GM20000 (cell line): ENCODE results near the gene KLLN.
"Not testable (repeated sequence)": the region's sequence is repeated elsewhere in the genome, so short reads cannot be mapped to it uniquely, and the experiment has no call there.

Experiments
- DNase-seq: peaks from one replicate; pipeline ENCODE4 v3.0.0; 2012; ENCODE audit warnings: low spot score
- TF ChIP-seq, protein P1 (sequence below): IDR thresholded peaks from 2 replicates; pipeline ENCODE4 v1.5.1; 2012; ENCODE audit warnings: mild to moderate bottlenecking, control low read depth; ENCODE audit errors: extremely low read depth, missing control alignments

KLLN gene

GRCh38 chr10:87863053-87863943 lies at the start of gene KLLN, which contains the start of gene PTEN:
Gene KLLN (minus strand): TSS chr10:87863533. CDS start chr10:87862487, 1,046 bp downstream.
Gene PTEN (plus strand): TSS chr10:87863625. CDS start chr10:87864470, 845 bp downstream.
- TF ChIP-seq, protein P1, sequence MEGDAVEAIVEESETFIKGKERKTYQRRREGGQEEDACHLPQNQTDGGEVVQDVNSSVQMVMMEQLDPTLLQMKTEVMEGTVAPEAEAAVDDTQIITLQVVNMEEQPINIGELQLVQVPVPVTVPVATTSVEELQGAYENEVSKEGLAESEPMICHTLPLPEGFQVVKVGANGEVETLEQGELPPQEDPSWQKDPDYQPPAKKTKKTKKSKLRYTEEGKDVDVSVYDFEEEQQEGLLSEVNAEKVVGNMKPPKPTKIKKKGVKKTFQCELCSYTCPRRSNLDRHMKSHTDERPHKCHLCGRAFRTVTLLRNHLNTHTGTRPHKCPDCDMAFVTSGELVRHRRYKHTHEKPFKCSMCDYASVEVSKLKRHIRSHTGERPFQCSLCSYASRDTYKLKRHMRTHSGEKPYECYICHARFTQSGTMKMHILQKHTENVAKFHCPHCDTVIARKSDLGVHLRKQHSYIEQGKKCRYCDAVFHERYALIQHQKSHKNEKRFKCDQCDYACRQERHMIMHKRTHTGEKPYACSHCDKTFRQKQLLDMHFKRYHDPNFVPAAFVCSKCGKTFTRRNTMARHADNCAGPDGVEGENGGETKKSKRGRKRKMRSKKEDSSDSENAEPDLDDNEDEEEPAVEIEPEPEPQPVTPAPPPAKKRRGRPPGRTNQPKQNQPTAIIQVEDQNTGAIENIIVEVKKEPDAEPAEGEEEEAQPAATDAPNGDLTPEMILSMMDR, result no peak
- DNase-seq, result peak; percentile 88

DNA sequence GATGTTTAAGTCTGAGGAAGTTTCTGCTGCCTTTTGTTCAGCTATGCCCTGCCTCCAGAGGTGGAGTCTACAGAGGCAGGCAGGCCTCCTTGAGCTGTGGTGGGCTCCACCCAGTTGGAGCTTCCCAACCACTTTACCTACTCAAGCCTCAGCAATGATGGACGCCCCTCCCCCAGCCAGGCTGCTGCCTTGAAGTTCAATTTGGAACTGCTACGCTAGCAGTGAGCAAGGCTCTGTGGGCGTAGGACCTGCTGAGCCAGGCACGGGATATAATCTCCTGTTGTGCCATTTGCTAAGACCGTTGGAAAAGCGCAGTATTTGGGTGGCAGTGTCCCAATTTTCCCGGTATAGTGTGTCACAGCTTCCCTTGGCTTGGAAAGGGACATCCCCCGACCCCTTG lies 40.1 kb upstream of the KLLN start:
- not testable (repeated sequence) for DNase-seq

DNA sequence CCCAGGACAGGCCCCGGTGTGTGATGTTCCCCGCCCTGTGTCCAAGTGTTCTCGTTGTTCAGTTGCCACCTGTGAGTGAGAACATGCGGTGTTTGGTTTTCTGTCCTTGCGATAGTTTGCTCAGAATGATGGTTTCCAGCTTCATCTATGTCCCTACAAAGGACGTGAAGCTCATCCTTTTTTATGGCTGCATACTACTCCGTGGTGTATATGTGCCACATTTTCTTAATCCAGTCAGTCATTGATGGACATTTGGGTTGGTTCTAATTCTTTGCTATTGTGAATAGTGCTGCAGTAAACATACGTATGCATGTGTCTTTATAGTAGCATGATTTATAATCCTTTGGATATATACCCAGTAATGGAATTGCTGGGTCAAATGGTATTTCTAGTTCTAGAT lies 34.6 kb upstream of the KLLN start:
- DNase-seq, result not testable (repeated sequence)

DNA sequence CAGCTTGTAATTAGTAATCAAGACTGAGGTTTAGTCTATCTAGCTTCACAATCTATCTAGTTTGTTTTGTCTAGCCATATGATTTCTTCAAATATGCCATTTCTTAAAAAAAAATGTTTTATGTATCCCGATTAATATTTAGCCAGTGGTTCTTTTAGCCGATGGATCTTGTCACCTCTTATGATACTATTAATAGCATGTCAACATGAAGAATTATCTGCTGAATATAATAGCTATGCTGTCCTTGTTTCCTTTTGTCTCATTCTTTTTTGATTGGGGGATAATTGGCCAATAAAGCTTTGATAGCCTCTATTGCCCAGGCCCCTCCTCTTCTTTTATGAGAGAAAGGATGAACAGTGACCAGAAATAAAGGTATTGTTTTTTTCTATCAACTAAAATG lies 32.9 kb upstream of the KLLN start:
- TF ChIP-seq, protein P1, result no peak
- no peak for DNase-seq

DNA sequence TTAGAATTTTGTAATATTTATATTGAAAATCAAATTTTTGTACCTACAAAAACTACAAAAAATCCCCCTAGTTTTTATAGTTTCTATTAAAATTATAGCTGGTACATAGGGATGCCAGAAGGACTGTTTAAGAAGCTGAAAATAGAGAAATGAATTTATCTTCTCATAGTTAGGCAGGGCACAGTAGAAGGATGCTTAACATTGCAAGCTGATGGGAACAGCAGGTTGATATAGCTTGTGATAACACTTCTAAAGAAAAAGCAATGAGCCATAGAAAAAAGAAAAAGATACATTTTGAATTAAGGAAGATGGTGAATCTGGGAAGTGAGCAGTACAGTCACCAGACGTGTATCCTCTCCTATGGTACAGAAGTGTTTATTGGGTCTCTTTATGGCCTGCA lies 32.1 kb upstream of the KLLN start:
- DNase-seq, result no peak
- TF ChIP-seq, protein P1, result no peak

DNA sequence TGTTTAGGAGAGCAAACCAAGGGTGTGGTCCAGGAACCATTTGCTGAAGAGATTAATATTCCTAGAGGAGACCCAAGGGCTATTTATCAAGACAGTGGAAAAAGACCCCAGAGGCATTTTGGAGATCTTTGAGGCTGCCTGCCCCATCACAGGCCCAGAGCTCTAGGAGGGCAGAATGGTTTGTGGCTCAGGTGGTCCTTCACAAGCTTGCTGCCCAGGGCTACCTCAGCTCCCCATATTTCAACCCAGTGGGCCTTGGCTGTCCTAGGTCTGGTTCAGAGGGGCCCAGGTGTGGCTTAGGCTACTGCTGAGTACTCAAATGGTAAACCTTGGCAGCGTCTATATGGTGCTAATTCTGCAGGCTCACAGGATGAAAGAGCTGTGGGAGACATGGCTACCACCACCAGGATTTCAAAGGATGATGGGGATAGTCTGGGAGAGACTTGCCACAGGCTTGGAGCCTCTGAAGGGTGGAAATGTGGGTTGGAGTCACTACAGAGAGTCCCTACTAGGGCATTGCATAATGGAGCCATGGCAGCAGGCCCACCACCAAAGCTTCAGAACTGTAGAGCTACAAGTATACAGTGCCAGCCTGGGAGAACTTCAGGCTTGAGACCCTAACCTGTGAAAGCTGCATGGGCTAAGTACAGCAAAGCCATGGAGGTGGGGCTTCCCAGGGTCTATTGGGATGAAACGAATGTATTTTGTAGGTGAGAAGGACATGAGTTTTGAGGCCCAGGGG lies 24.4 kb upstream of the KLLN start:
- no peak for DNase-seq
- TF ChIP-seq, protein P1, result no peak

DNA sequence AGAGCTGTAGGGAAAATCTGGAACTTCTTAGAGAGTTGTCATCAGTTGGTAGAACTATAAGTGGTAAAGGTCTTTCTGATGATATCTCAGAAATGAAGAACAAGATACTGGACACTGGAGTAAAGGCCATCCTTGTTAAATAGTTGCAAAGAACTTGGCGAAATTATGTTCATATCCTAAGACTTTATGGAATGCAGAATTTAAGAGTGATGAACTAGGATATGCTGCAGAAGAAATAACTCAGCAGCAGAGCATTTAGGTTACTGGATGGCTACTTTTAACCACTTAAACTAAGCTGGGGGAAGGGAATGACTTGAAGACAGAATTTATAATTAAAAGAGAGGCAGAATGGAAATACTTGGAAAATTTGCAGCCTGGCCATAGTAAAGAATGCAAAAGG lies 23.8 kb upstream of the KLLN start:
- TF ChIP-seq, protein P1, result no peak
- no peak for DNase-seq

DNA sequence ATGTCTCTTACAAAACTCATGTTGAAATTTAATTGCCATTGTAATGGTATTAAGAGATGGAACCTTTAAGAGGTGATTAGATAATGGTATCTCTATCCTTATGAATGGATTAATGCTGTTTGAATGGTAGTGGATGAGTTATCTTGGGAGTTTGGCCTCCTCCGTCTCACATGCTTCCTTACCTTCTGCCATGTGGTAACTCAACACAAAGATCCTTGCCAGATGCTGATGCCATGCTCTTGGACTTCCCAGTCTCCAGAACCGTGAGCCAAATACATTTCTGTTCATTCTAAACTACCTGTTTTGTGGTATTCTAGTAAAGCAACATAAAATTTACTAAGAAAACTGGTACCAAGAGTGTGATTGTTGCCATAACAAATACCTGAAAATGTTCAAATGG lies 23.3 kb upstream of the KLLN start:
- DNase-seq, result no peak
- TF ChIP-seq, protein P1, result no peak
